IMR-90 (cell line): Measurements from ENCODE around the gene IL1RAPL1. TPM values are rescaled to one million over a fixed set of nuclear protein-coding genes. Genes with fewer than 3 reads are reported as not detected.
A peak's percentile ranks its signal among the peaks of the same experiment; 100 is the strongest.

Experiments
- ATAC-seq: fragments of 200-7000 bp; cut with Tn5 transposase; 2 replicates; pipeline ENCODE4 v1.9.1; 2020; ENCODE audit warnings: low read depth, mild to moderate bottlenecking, moderate library complexity
- BruUV-seq: library from RNA; stranded (reverse); fragments of 400-500 nt; replicated peaks from 2 replicates; lab custom pipeline; 2021; lab: Mats Ljungman, UMichigan
- CTCF ChIA-PET: fragments of 300-600 bp; formaldehyde crosslinking; extraction: SDS; loops from one replicate; lab custom pipeline; 2021; ENCODE audit warnings: antibody characterized with exemption; lab: Yijun Ruan, JAX
- POLR2A ChIA-PET: fragments of 300-600 bp; sonication (Branson Sonifier 250); formaldehyde crosslinking; loops from one replicate; lab custom pipeline; 2022; ENCODE audit warnings: antibody characterized with exemption; ENCODE audit not compliant: unreplicated experiment; lab: Charles Lee
- DNase-seq: peaks from one replicate; pipeline ENCODE4 v3.0.0; 2013
- H2AFZ ChIP-seq: replicated peaks from 2 replicates; pipeline ENCODE3; 2013; ENCODE audit warnings: low read length, mild to moderate bottlenecking; ENCODE audit not compliant: poor library complexity
- H2AK5ac ChIP-seq: 2 replicates; pipeline ENCODE4 v1.6.1; 2013; ENCODE audit warnings: low read depth, low read length, inconsistent platforms
- H2AK9ac ChIP-seq: replicated peaks from 2 replicates; pipeline ENCODE3; 2013; ENCODE audit warnings: mild to moderate bottlenecking, low read depth, low read length, moderate library complexity; ENCODE audit not compliant: poor library complexity
- H2BK120ac ChIP-seq: 2 replicates; pipeline ENCODE4 v1.6.1; 2013; ENCODE audit warnings: low read depth, low read length, inconsistent platforms
- H2BK15ac ChIP-seq: 3 replicates; pipeline ENCODE4 v1.6.1; 2013; ENCODE audit warnings: low read depth, low read length, inconsistent platforms
- H2BK20ac ChIP-seq: 2 replicates; pipeline ENCODE4 v1.6.1; 2013; ENCODE audit warnings: low read depth, mild to moderate bottlenecking, inconsistent platforms, low read length, moderate library complexity
- H2BK5ac ChIP-seq: 2 replicates; pipeline ENCODE4 v1.6.1; 2013; ENCODE audit warnings: mild to moderate bottlenecking, low read depth, low read length, inconsistent platforms; ENCODE audit not compliant: poor library complexity, severe bottlenecking
- H3K14ac ChIP-seq: replicated peaks from 2 replicates; pipeline ENCODE4 v1.6.1; 2013; ENCODE audit warnings: low read depth, low read length, inconsistent platforms
- H3K18ac ChIP-seq: 2 replicates; pipeline ENCODE4 v1.6.1; 2013; ENCODE audit warnings: low read depth, low read length, control low read depth
- H3K23ac ChIP-seq: 2 replicates; pipeline ENCODE4 v1.6.1; 2013; ENCODE audit warnings: low read depth, low read length, inconsistent platforms
- H3K27ac ChIP-seq: 2 replicates; pipeline ENCODE4 v1.5.1; 2013; ENCODE audit warnings: mild to moderate bottlenecking, control low read depth, low read length; ENCODE audit not compliant: insufficient read depth
- H3K27me3 ChIP-seq: 2 replicates; pipeline ENCODE4 v1.6.1; 2013; ENCODE audit warnings: low read length; ENCODE audit not compliant: control insufficient read depth, insufficient read depth
- H3K36me3 ChIP-seq: 2 replicates; pipeline ENCODE4 v1.6.1; 2013; ENCODE audit warnings: low read length, mixed read lengths; ENCODE audit not compliant: control insufficient read depth, insufficient read depth
- H3K4ac ChIP-seq: 2 replicates; pipeline ENCODE4 v1.6.1; 2013; ENCODE audit warnings: low read depth, low read length, inconsistent platforms
- H3K4me1 ChIP-seq: 2 replicates; pipeline ENCODE4 v1.6.1; 2013; ENCODE audit warnings: low read length, mixed read lengths; ENCODE audit not compliant: control insufficient read depth, insufficient read depth
- H3K4me2 ChIP-seq: 2 replicates; pipeline ENCODE4 v1.6.1; 2013; ENCODE audit warnings: low read depth, mild to moderate bottlenecking, control low read depth, low read length, moderate library complexity
- H3K4me3 ChIP-seq: 2 replicates; pipeline ENCODE4 v1.5.1; 2013; ENCODE audit warnings: low read depth, mild to moderate bottlenecking, control low read depth, low read length, moderate library complexity; ENCODE audit not compliant: insufficient read depth
- H3K56ac ChIP-seq: 2 replicates; pipeline ENCODE4 v1.6.1; 2013; ENCODE audit warnings: low read length, inconsistent platforms; ENCODE audit not compliant: insufficient read depth; ENCODE audit errors: extremely low read depth
- H3K79me1 ChIP-seq, 2 experiments: 2 replicates each; pipeline ENCODE4 v1.6.1; 2013; ENCODE audit warnings: low read length in 2 of 2, inconsistent platforms in 1 of 2, low read depth in 1 of 2
- H3K9ac ChIP-seq: 2 replicates; pipeline ENCODE4 v1.6.1; 2013; ENCODE audit warnings: low read depth, low read length, control low read depth
- H3K9me1 ChIP-seq: 2 replicates; pipeline ENCODE4 v1.6.1; 2013; ENCODE audit warnings: low read length, inconsistent platforms; ENCODE audit not compliant: insufficient read depth
- H3K9me3 ChIP-seq: 2 replicates; pipeline ENCODE4 v1.6.1; 2013; ENCODE audit warnings: low read length; ENCODE audit not compliant: control insufficient read depth, insufficient read depth
- H4K20me1 ChIP-seq: 2 replicates; pipeline ENCODE4 v1.6.1; 2013; ENCODE audit warnings: low read length, inconsistent platforms; ENCODE audit not compliant: insufficient read depth
- H4K5ac ChIP-seq: 2 replicates; pipeline ENCODE4 v1.6.1; 2013; ENCODE audit warnings: mild to moderate bottlenecking, low read depth, low read length, control low read depth
- H4K8ac ChIP-seq, 2 experiments: 2 replicates each; pipeline ENCODE4 v1.6.1; 2013; ENCODE audit warnings: low read depth in 2 of 2, low read length in 2 of 2, control low read depth in 1 of 2, inconsistent platforms in 1 of 2
- H4K91ac ChIP-seq: 2 replicates; pipeline ENCODE4 v1.6.1; 2013; ENCODE audit warnings: low read depth, low read length, inconsistent platforms; ENCODE audit not compliant: insufficient read depth
- BHLHE40 ChIP-seq: fragments of 150-350 bp; IDR thresholded peaks from 2 replicates; pipeline ENCODE4 v1.6.1; 2016; ENCODE audit warnings: mild to moderate bottlenecking, low read depth, low read length
- CEBPB ChIP-seq: IDR thresholded peaks from 2 replicates; pipeline ENCODE4 v1.6.1; 2012; ENCODE audit warnings: low read depth, low read length, improper control_type of control experiment
- CHD1 ChIP-seq: IDR thresholded peaks from 2 replicates; pipeline ENCODE4 v1.6.1; 2012; ENCODE audit warnings: low read depth, low read length, improper control_type of control experiment
- FOS ChIP-seq: fragments of 150-350 bp; IDR thresholded peaks from 2 replicates; pipeline ENCODE4 v1.6.1; 2016; ENCODE audit warnings: low read depth, low read length
- MAFK ChIP-seq: IDR thresholded peaks from 2 replicates; pipeline ENCODE4 v1.6.1; 2012; ENCODE audit warnings: low read depth, low read length, improper control_type of control experiment
- MAZ ChIP-seq: IDR thresholded peaks from 2 replicates; pipeline ENCODE4 v1.6.1; 2012; ENCODE audit warnings: low read depth, mild to moderate bottlenecking, low read length, improper control_type of control experiment, moderate library complexity, borderline replicate concordance
- MXI1 ChIP-seq: IDR thresholded peaks from 2 replicates; pipeline ENCODE4 v1.6.1; 2012; ENCODE audit warnings: low read depth, mild to moderate bottlenecking, low read length, moderate library complexity, borderline replicate concordance
- POLR2A ChIP-seq: IDR thresholded peaks from 2 replicates; pipeline ENCODE4 v1.6.1; 2012; ENCODE audit warnings: mild to moderate bottlenecking, low read depth, low read length
- WGBS, 2 experiments: methylation state at CpG; one replicate each; pipeline versions ENCODE4 v1.1.5 to v1.1.7; 2013; ENCODE audit warnings: missing lambda C conversion rate in 2 of 2; ENCODE audit not compliant: insufficient read length in 1 of 2; ENCODE audit errors: extremely low coverage in 2 of 2; 5-methylcytosine and 5-hydroxymethylcytosine counted together
- dilution Hi-C: fragments of 300-500 bp; cut with HindIII; formaldehyde crosslinking; loops from one replicate; pipeline ENCODE4 v1.14.3; 2018; ENCODE audit warnings: low sequenced_read_pairs; ENCODE audit not compliant: unreplicated experiment
- in situ Hi-C: fragments of 300-500 bp; cut with MboI; formaldehyde crosslinking; loops from 3 replicates; pipeline ENCODE4 v1.14.3; 2019; ENCODE audit warnings: low sequenced_read_pairs, inconsistent platforms, mixed read lengths
- intact Hi-C: fragments of 100-400 bp; cut with micrococcal nuclease; formaldehyde crosslinking; loops from 2 replicates; pipeline ENCODE4 v1.10.0; 2022
- polyA plus RNA-seq, 3 experiments: library from polyadenylated mRNA; depleted of rRNA; stranded (reverse); fragments of >200 nt; gene quantifications; 2 replicates each; pipeline ENCODE4 v1.2.3, GENCODE V29; 2012; ENCODE audit warnings: low replicate concordance in 1 of 3
- total RNA-seq: library from RNA; depleted of rRNA; stranded (reverse); fragments of >200 nt; gene quantifications from 2 replicates; pipeline ENCODE4 v1.2.3, GENCODE V29; 2012

IL1RAPL1 gene
- total and polyA plus RNA-seq, 2 of the 4 experiments (the other 2 are of a cell fraction), result 1.5 to 9.0 TPM

GRCh38 chrX:28850955-28851354 is 263.7 kb downstream of the IL1RAPL1 start:
- dilution Hi-C loops, result no loop called here
- WGBS, 2 experiments, result no CpG with 5 or more reads among the region's 2 CpGs
- H2BK15ac ChIP-seq, result no peak overlapping the region

More at GRCh38 chrX:28850955-28851354, 263.7 kb downstream of the IL1RAPL1 start:
- Histone ChIP-seq H3K4me1 (no peaks in the 10 kb centered on the region), H3K23ac (no peak overlapping the region), H4K8ac (no peak overlapping the region), H2AK9ac (no peak overlapping the region), H3K4me2 (no peak overlapping the region), H2AK5ac (no peak overlapping the region), H2BK5ac (no peak overlapping the region), H4K91ac (no peak overlapping the region), H3K56ac (no peak overlapping the region), H2BK120ac (no peak overlapping the region), H3K9ac (no peak overlapping the region), H4K20me1 (no peaks in the 10 kb centered on the region), H3K27ac (no peak overlapping the region), H2BK20ac (no peak overlapping the region), H3K4ac (no peak overlapping the region), H3K79me1 (no peaks in the 10 kb centered on the region), H3K9me3 (no peaks in the 10 kb centered on the region), H4K5ac (no peak overlapping the region), H3K36me3 (no peaks in the 10 kb centered on the region), H3K9me1 (no peaks in the 10 kb centered on the region), H3K14ac (0 out of 2 replicates have a peak overlapping the region, but pooled peaks have one; percentile 6), H3K4me3 (no peak overlapping the region), H3K27me3 (no peaks in the 10 kb centered on the region; the same call in 1 of the 2 replicates), H2AFZ (no peak overlapping the region), H3K18ac (no peak overlapping the region)
- DNase-seq (no peak), ATAC-seq (no peak)
- CTCF ChIA-PET, result no interaction called here
- POLR2A ChIA-PET, result no interaction called here
- BruUV-seq, result no TSS peak
- intact Hi-C loops (no loop called here), in situ Hi-C loops (no loop called here)
- no peak for TF ChIP-seq FOS
- TF ChIP-seq MXI1, result no peak
- TF ChIP-seq BHLHE40, result no peak
- no peak for TF ChIP-seq MAZ
- no peak for TF ChIP-seq CEBPB
- TF ChIP-seq MAFK, result no peak
- no peak for TF ChIP-seq CHD1
- TF ChIP-seq POLR2A, result no peak
